CD4-positive, alpha-beta memory T cell (primary cell): ENCODE measurements around the gene TEX44. TPM values are rescaled to one million over a fixed set of nuclear protein-coding genes. Genes with fewer than 3 reads are reported as not detected.

Source experiments
- CTCF ChIA-PET: fragments of 350-600 bp; sonication (Branson Sonifier 250); formaldehyde crosslinking; loops from one replicate; lab custom pipeline; 2021; ENCODE audit warnings: inconsistent platforms; ENCODE audit not compliant: partially characterized antibody; lab: Charles Lee
- POLR2A ChIA-PET: fragments of 350-600 bp; sonication (Branson Sonifier 250); formaldehyde crosslinking; loops from one replicate; lab custom pipeline; 2021; ENCODE audit not compliant: partially characterized antibody; lab: Charles Lee
- DNase-seq, 5 donors: peaks; one replicate each; pipeline versions ENCODE4 v3.0.0 to v3.0.0-alpha.2; 2020 to 2022; ENCODE audit warnings: mixed read lengths in 1 of 5
- H3K27ac ChIP-seq: one replicate; pipeline ENCODE4 v1.7.0; 2013; ENCODE audit warnings: low read depth, low read length
- H3K27me3 ChIP-seq: 2 replicates; pipeline ENCODE4 v1.7.0; 2013; ENCODE audit warnings: mild to moderate bottlenecking, low read length, moderate library complexity; ENCODE audit not compliant: insufficient read depth
- H3K36me3 ChIP-seq: 2 replicates; pipeline ENCODE4 v1.7.0; 2013; ENCODE audit warnings: mild to moderate bottlenecking, low read length, moderate library complexity; ENCODE audit not compliant: insufficient read depth
- H3K4me1 ChIP-seq: 2 replicates; pipeline ENCODE4 v1.7.0; 2013; ENCODE audit warnings: mild to moderate bottlenecking, low read length, moderate library complexity; ENCODE audit not compliant: insufficient read depth
- H3K4me3 ChIP-seq, 2 donors: one replicate each; pipeline ENCODE4 v1.7.0; 2013; ENCODE audit warnings: low read length in 2 of 2, mild to moderate bottlenecking in 1 of 2
- H3K9me3 ChIP-seq, 2 donors: one replicate each; pipeline ENCODE4 v1.7.0; 2013; ENCODE audit warnings: low read length in 2 of 2, control low read depth in 1 of 2; ENCODE audit not compliant: control insufficient read depth in 1 of 2
- H3K27ac Mint-ChIP-seq, 7 donors: one replicate each; pipeline ENCODE4 v1.8.0; 2020 to 2021; ENCODE audit warnings: mixed read lengths in 7 of 7, mild to moderate bottlenecking in 6 of 7, inconsistent platforms in 3 of 7, moderate library complexity in 3 of 7
- H3K27me3 Mint-ChIP-seq, 2 donors: one replicate each; pipeline ENCODE4 v1.8.0; 2020 to 2021; ENCODE audit warnings: mixed read lengths in 2 of 2
- H3K36me3 Mint-ChIP-seq, 2 donors: one replicate each; pipeline ENCODE4 v1.8.0; 2020 to 2021; ENCODE audit warnings: mixed read lengths in 2 of 2, inconsistent platforms in 1 of 2, mild to moderate bottlenecking in 1 of 2
- H3K4me1 Mint-ChIP-seq, 4 donors: one replicate each; pipeline ENCODE4 v1.8.0; 2020 to 2021; ENCODE audit warnings: mixed read lengths in 4 of 4, mild to moderate bottlenecking in 1 of 4
- H3K4me3 Mint-ChIP-seq, 8 donors: one replicate each; pipeline ENCODE4 v1.8.0; 2020 to 2021; ENCODE audit warnings: mixed read lengths in 8 of 8, mild to moderate bottlenecking in 7 of 8, moderate library complexity in 6 of 8, inconsistent platforms in 3 of 8
- H3K9me3 Mint-ChIP-seq, 8 donors: one replicate each; pipeline ENCODE4 v1.8.0; 2020 to 2021; ENCODE audit warnings: mixed read lengths in 8 of 8, mild to moderate bottlenecking in 5 of 8, inconsistent platforms in 3 of 8, moderate library complexity in 1 of 8
- intact Hi-C: fragments of 100-400 bp; cut with micrococcal nuclease; formaldehyde crosslinking; loops from one replicate; pipeline ENCODE4 v1.15.1; 2023
- polyA plus RNA-seq, 2 donors: library from polyadenylated mRNA; unstranded; fragments of 300-500 nt; fragmentation: Illumina TruSeq; gene quantifications; one replicate each; pipeline ENCODE4 v1.2.3, GENCODE V29; 2021
- total RNA-seq, 2 experiments: library from RNA; stranded (reverse); gene quantifications; one replicate each; pipeline ENCODE4 v1.2.3, GENCODE V29; 2021

The TEX44 gene
- total and polyA plus RNA-seq, 4 experiments from 2014 or later, result not detected

DNA sequence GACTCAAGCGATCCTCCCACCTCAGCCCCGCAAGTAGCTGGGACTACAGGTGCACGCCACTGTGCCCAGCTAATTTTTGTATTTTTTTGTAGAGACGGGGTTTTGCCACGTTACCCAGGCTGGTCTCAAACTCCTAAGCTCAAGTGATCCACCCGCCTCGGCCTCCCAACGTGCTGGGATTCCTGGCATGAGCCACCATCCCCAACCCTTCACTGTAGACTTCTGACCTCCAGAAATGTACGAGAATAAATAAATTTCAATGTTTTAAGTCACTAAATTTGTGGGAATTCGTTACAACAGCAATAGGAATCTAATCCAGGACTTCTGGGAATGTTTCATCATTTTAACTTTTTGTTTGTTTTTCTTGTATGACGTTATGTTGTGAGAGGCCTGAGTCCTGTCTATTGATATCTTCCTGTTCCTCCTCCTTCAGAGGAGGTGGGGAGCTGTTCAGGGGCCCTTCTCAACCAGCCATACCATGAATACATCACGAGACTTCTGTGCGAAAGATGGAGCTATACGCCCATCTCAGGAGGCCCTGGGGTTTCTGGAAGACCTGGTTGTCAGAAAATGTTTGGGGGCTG is 40.0 kb downstream of the TEX44 start:
- H3K9me3 Mint-ChIP-seq, result no peaks in the 10 kb centered on the region
- no peak for DNase-seq
- CTCF ChIA-PET, result interaction anchor here (1.0 to 2.2 kb wide), 4 partner anchors 19 to 82 kb away, joined by 3 to 6 read pairs (median 3); no protein-coding TSS in a partner anchor
- H3K36me3 Mint-ChIP-seq, result no peaks in the 10 kb centered on the region
- no peak overlapping the region for H3K4me3 Mint-ChIP-seq
- H3K27ac Mint-ChIP-seq, result no peak overlapping the region
- Histone ChIP-seq H3K4me3 (no peak overlapping the region), H3K4me1 (peaks cover 5% of the 10 kb centered on the region), H3K9me3 (no peaks in the 10 kb centered on the region), H3K36me3 (no peaks in the 10 kb centered on the region), H3K27ac (no peak overlapping the region), H3K27me3 (no peaks in the 10 kb centered on the region)
- POLR2A ChIA-PET, result no interaction called here
- intact Hi-C loops, result no loop called here
- H3K4me1 Mint-ChIP-seq, result peaks cover 2 to 5% (median 4%) of the 10 kb centered on the region in 4 donors
- H3K27me3 Mint-ChIP-seq, result no peaks in the 10 kb centered on the region

DNA sequence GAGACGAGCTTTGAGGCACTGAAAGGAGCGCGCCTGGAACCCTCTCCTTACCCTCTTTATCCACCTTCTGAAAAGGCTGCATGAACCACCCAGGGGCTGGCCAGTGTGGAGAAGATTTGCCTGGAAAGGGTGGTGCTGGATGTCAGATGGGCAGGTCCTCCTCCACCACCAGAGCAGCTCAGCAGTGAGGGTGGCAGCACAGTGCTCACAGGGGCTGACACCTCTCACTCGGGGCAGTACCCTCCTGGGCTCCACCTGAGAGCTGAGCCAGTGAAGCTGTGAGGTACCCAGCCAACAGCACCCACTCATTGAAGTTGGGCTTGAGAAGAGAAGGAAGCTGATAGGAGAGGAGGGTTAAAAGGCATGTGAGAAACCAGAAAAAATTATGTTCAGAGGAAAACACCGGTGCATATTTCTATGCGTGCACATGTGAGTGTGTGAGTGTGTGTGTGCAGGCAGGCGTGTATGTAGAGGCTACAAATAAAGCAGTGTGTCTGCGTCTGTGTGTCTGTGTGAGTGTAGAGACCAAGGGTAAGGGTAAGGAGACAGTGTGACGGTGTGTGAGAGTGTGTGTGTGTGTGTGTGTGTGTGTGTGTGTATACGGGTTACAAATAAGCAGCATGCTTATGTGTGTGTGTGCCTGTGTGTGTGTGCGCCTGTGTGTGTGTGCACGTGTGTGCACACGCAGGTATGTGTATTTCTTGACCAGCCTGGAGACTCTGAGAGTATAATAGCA is 40.7 kb downstream of the TEX44 start:
- Mint-ChIP-seq H3K27ac (peak overlapping the region in 2 of 7 donors; percentile 68 to 72), H3K36me3 (no peaks in the 10 kb centered on the region), H3K4me3 (no peak overlapping the region), H3K9me3 (no peaks in the 10 kb centered on the region), H3K27me3 (no peaks in the 10 kb centered on the region), H3K4me1 (peaks cover 0 to 2% (median 0%) of the 10 kb centered on the region in 4 donors)
- no peaks in the 10 kb centered on the region for H3K27me3 ChIP-seq
- no peaks in the 10 kb centered on the region for H3K4me1 ChIP-seq
- no peak for DNase-seq
- no peaks in the 10 kb centered on the region for H3K9me3 ChIP-seq
- intact Hi-C loops, result no loop called here
- H3K27ac ChIP-seq, result no peak overlapping the region
- CTCF ChIA-PET, result interaction anchor here (1.0 to 2.2 kb wide), 4 partner anchors 20 to 81 kb away, joined by 3 to 6 read pairs (median 3); no protein-coding TSS in a partner anchor
- H3K4me3 ChIP-seq, result no peak overlapping the region
- no peaks in the 10 kb centered on the region for H3K36me3 ChIP-seq
- POLR2A ChIA-PET, result no interaction called here

DNA sequence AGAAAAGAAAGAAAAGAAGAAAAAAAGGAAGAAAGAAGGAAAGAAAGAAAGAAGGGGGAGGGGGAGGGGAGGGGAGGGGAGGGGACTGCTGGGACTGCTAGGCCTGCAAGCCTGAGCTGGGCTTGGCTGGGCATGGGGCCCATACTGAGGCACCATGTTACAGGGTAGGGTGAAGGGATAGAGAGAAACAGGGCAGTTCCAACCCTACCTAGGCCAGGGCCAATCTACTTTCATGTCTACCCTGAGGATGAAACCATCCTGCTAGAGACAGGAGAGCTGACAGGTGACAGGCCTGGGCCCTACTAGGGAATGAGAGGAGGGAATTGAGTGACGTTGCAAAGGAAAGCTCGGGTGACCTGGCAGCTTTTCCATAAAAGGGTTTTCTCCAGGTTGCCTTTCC is 41.7 kb downstream of the TEX44 start:
- H3K4me3 ChIP-seq, result no peak overlapping the region
- no peaks in the 10 kb centered on the region for H3K9me3 ChIP-seq
- no peaks in the 10 kb centered on the region for H3K27me3 ChIP-seq
- Mint-ChIP-seq H3K9me3 (no peaks in the 10 kb centered on the region), H3K4me1 (peaks cover 0 to 2% (median 0%) of the 10 kb centered on the region in 4 donors), H3K27me3 (no peaks in the 10 kb centered on the region), H3K27ac (no peak overlapping the region), H3K36me3 (no peaks in the 10 kb centered on the region), H3K4me3 (no peak overlapping the region)
- H3K36me3 ChIP-seq, result no peaks in the 10 kb centered on the region
- H3K4me1 ChIP-seq, result no peaks in the 10 kb centered on the region
- no peak overlapping the region for H3K27ac ChIP-seq
- DNase-seq, result no peak
- CTCF ChIA-PET, result no interaction called here
- intact Hi-C loops, result no loop called here
- POLR2A ChIA-PET, result no interaction called here

DNA sequence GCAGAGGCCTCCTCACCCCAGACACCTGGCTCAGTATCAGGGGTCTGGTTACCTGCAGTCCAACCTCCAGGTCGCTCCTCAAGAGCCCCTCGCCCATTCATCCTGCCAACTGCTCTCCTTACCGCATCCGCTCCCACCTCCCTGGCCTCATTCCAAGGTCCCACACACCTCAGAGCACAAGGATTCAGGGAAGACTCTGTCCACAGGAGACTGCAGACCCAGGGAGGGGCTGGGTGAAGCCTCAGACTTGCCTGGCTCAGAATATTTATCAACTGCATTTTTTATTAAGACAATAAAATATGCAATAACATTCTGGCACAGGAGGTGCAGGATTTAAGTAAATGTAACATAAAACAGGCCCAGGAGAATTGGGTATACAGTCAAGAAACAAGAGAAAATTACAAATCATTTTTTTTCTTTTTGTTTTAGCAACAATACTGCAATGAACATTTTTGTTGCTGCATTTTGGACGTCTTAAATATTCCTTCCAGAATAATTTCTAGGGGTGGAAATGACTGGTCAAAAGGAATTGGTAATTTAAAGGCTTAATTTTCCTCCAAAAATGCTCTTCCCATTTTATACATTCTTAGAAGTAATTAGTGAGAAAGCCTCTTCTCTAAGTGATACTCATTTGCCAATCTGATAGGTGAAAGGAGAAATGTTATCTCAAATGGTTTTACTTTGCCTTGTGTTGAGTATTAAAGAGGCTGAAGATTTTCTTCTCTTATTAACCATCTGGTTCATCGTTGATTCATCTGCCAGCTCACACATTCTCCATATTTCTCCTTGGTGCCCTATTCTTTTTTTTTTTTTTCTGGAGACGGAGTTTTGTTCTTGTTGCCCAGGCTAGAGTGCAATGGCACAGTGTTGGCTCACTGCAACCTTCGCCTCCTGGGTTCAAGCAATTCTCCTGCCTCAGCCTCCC is 42.5 kb downstream of the TEX44 start:
- peaks cover 0 to under 1% (median 0%) of the 10 kb centered on the region in 8 donors for H3K9me3 Mint-ChIP-seq
- no peak overlapping the region for H3K4me3 Mint-ChIP-seq
- peak overlapping the region in 2 of 7 donors; percentile 5 to 44 for H3K27ac Mint-ChIP-seq
- Histone ChIP-seq H3K27me3 (no peaks in the 10 kb centered on the region), H3K36me3 (no peaks in the 10 kb centered on the region), H3K9me3 (no peaks in the 10 kb centered on the region), H3K27ac (no peak overlapping the region), H3K4me1 (no peaks in the 10 kb centered on the region), H3K4me3 (no peak overlapping the region)
- intact Hi-C loops, result no loop called here
- ChIA-PET CTCF (no interaction called here), POLR2A (no interaction called here)
- no peak for DNase-seq
- peaks cover 0 to 2% (median under 1%) of the 10 kb centered on the region in 4 donors for H3K4me1 Mint-ChIP-seq
- H3K36me3 Mint-ChIP-seq, result no peaks in the 10 kb centered on the region
- no peaks in the 10 kb centered on the region for H3K27me3 Mint-ChIP-seq

DNA sequence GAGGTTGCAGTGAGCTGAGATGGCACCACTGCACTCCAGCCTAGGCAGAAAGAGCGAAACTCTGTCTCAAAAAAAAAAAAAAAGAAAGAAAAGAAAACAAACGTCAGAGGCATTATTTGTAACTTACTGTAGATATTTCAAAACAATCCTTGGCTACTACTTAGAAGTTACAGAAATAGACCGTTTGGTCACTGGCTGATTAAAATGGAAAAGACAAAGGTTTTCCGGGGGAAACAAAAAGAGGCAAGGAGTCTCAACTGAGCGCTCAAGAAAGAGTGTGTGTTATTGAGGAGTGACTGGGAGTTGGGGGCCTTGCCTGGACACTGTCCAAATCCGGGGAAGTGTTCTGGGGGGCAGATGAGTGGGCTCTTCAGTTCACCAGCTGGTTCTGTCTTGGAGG is 47.6 kb downstream of the TEX44 start:
- H3K4me3 ChIP-seq, result no peak overlapping the region
- no peak overlapping the region for H3K4me3 Mint-ChIP-seq
- no peaks in the 10 kb centered on the region for H3K36me3 Mint-ChIP-seq
- H3K27ac ChIP-seq, result no peak overlapping the region
- no peaks in the 10 kb centered on the region for H3K9me3 ChIP-seq
- peaks cover 0 to 1% of the 10 kb centered on the region in 2 donors for H3K27me3 Mint-ChIP-seq
- H3K36me3 ChIP-seq, result no peaks in the 10 kb centered on the region
- ChIA-PET CTCF (interaction anchor here (1.0 kb wide), 1 partner anchor 74 kb away, joined by 3 read pairs; no protein-coding TSS in a partner anchor), POLR2A (no interaction called here)
- H3K4me1 ChIP-seq, result peaks cover 12% of the 10 kb centered on the region
- H3K27me3 ChIP-seq, result no peaks in the 10 kb centered on the region
- no peak overlapping the region for H3K27ac Mint-ChIP-seq
- peaks cover 0 to 1% (median 0%) of the 10 kb centered on the region in 8 donors for H3K9me3 Mint-ChIP-seq
- DNase-seq, result no peak
- H3K4me1 Mint-ChIP-seq, result peaks cover 5 to 24% (median 8%) of the 10 kb centered on the region in 4 donors
- intact Hi-C loops, result no loop called here

DNA sequence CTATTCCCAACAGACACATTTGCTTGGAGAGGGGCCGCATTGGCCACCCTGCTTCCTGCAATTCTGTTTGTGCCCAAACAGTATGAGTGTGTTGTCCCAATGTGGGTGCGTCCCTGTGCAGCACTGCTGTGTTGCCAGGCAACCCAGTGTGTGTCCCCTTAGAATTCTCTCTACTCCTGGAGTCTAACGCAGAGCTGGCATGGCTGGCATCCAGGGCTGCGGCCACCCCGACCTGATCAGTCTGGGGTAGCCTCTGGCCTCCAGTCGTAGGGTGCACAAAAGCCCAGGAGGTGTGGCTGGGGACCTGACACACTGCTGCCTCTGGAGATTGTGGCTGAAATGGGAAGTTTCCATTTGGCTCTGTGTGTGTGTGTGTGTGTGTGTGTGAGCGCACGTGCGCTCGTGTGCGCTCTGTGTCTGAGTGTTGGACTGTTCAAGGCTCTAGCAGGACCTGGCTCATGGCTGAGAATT is 48.0 kb downstream of the TEX44 start:
- Histone ChIP-seq H3K4me3 (no peak overlapping the region), H3K27ac (no peak overlapping the region), H3K27me3 (no peaks in the 10 kb centered on the region), H3K9me3 (no peaks in the 10 kb centered on the region), H3K36me3 (no peaks in the 10 kb centered on the region), H3K4me1 (peaks cover 12% of the 10 kb centered on the region)
- no peaks in the 10 kb centered on the region for H3K36me3 Mint-ChIP-seq
- CTCF ChIA-PET, result interaction anchor here (1.0 kb wide), 1 partner anchor 74 kb away, joined by 3 read pairs; no protein-coding TSS in a partner anchor
- intact Hi-C loops, result no loop called here
- peaks cover 5 to 24% (median 8%) of the 10 kb centered on the region in 4 donors for H3K4me1 Mint-ChIP-seq
- peaks cover 0 to 1% (median 0%) of the 10 kb centered on the region in 8 donors for H3K9me3 Mint-ChIP-seq
- no peak overlapping the region for H3K4me3 Mint-ChIP-seq
- POLR2A ChIA-PET, result interaction anchor here (0.7 kb wide), 1 partner anchor 48 kb away, joined by 3 read pairs; no protein-coding TSS in a partner anchor
- DNase-seq, result no peak
- H3K27ac Mint-ChIP-seq, result no peak overlapping the region
- H3K27me3 Mint-ChIP-seq, result peaks cover 0 to 1% of the 10 kb centered on the region in 2 donors
